Ishikawa (cell line): Measurements from ENCODE around the gene RAB7B.

Experiments
- CEBPB ChIP-seq: IDR thresholded peaks from 2 replicates; pipeline ENCODE4 v1.6.1; 2012
- EGR1 ChIP-seq: IDR thresholded peaks from 2 replicates; pipeline ENCODE4 v1.6.1; 2012
- EP300 ChIP-seq: IDR thresholded peaks from 2 replicates; pipeline ENCODE4 v1.6.1; 2012; ENCODE audit warnings: borderline replicate concordance
- FOXM1 ChIP-seq: IDR thresholded peaks from 2 replicates; pipeline ENCODE4 v1.6.1; 2012; ENCODE audit warnings: low read depth, borderline replicate concordance
- NFIC ChIP-seq: IDR thresholded peaks from 2 replicates; pipeline ENCODE4 v1.6.1; 2012
- RAD21 ChIP-seq: IDR thresholded peaks from 2 replicates; pipeline ENCODE4 v1.6.1; 2012; ENCODE audit warnings: low read depth
- TAF1 ChIP-seq: IDR thresholded peaks from 2 replicates; pipeline ENCODE4 v1.6.1; 2012; ENCODE audit warnings: low read depth, mild to moderate bottlenecking
- TEAD4 ChIP-seq: IDR thresholded peaks from 2 replicates; pipeline ENCODE4 v1.6.1; 2012
- YY1 ChIP-seq: IDR thresholded peaks from 2 replicates; pipeline ENCODE4 v1.6.1; 2012; ENCODE audit warnings: low read depth
- ZBTB7A ChIP-seq: IDR thresholded peaks from 2 replicates; pipeline ENCODE4 v1.6.1; 2012; ENCODE audit warnings: low read depth
- TF ChIP-seq, protein P1 (sequence below): IDR thresholded peaks from 2 replicates; pipeline ENCODE4 v1.6.1; 2012
- TF ChIP-seq, protein P2 (sequence below): IDR thresholded peaks from 2 replicates; pipeline ENCODE4 v1.6.1; 2012
- TF ChIP-seq, protein P3 (sequence below): IDR thresholded peaks from 2 replicates; pipeline ENCODE4 v1.6.1; 2012; ENCODE audit warnings: low read depth, mild to moderate bottlenecking

DNA sequence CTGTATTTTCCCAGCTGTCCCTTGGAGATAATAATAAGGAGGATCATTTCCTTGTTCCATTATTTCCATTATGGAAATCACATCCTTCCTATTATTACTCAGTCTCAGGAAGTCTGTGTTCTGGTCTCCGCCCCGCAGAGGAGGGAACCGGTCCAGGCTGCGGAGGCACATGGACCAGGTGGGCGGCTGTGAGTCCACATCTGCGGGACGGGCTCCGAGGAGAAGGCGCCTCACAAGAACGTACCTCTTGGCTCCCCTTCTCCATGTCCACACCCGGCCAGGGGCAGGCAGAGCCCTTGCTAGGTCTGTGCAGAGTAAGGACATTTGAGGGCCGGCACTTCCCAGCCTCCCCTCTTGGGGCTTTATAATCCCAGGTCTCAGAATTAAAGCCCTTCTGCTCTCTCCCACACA lies 14.6 kb downstream of the RAB7B start:
- TF ChIP-seq, protein P1, sequence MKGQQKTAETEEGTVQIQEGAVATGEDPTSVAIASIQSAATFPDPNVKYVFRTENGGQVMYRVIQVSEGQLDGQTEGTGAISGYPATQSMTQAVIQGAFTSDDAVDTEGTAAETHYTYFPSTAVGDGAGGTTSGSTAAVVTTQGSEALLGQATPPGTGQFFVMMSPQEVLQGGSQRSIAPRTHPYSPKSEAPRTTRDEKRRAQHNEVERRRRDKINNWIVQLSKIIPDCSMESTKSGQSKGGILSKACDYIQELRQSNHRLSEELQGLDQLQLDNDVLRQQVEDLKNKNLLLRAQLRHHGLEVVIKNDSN = no peak
- TF ChIP-seq RAD21 = no peak
- no peak for TF ChIP-seq CEBPB
- no peak for TF ChIP-seq TAF1
- TF ChIP-seq EP300 = no peak
- TF ChIP-seq, protein P2, sequence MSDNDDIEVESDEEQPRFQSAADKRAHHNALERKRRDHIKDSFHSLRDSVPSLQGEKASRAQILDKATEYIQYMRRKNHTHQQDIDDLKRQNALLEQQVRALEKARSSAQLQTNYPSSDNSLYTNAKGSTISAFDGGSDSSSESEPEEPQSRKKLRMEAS = no peak
- TF ChIP-seq ZBTB7A = no peak
- no peak for TF ChIP-seq YY1
- TF ChIP-seq, protein P3, sequence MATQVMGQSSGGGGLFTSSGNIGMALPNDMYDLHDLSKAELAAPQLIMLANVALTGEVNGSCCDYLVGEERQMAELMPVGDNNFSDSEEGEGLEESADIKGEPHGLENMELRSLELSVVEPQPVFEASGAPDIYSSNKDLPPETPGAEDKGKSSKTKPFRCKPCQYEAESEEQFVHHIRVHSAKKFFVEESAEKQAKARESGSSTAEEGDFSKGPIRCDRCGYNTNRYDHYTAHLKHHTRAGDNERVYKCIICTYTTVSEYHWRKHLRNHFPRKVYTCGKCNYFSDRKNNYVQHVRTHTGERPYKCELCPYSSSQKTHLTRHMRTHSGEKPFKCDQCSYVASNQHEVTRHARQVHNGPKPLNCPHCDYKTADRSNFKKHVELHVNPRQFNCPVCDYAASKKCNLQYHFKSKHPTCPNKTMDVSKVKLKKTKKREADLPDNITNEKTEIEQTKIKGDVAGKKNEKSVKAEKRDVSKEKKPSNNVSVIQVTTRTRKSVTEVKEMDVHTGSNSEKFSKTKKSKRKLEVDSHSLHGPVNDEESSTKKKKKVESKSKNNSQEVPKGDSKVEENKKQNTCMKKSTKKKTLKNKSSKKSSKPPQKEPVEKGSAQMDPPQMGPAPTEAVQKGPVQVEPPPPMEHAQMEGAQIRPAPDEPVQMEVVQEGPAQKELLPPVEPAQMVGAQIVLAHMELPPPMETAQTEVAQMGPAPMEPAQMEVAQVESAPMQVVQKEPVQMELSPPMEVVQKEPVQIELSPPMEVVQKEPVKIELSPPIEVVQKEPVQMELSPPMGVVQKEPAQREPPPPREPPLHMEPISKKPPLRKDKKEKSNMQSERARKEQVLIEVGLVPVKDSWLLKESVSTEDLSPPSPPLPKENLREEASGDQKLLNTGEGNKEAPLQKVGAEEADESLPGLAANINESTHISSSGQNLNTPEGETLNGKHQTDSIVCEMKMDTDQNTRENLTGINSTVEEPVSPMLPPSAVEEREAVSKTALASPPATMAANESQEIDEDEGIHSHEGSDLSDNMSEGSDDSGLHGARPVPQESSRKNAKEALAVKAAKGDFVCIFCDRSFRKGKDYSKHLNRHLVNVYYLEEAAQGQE = no peak
- TF ChIP-seq FOXM1 = no peak
- TF ChIP-seq TEAD4 = no peak
- no peak for TF ChIP-seq NFIC
- no peak for TF ChIP-seq EGR1
